GM12872 (cell line): ENCODE measurements around the gene HNF4A.
A peak's percentile ranks its signal among the peaks of the same experiment; 100 is the strongest.

Experiments used
- TF ChIP-seq, protein P1 (sequence below): IDR thresholded peaks from 3 replicates; pipeline ENCODE4 v1.5.1; 2011; ENCODE audit warnings: low read depth, mild to moderate bottlenecking, low read length, moderate library complexity; ENCODE audit not compliant: insufficient read depth

Gene HNF4A

DNA sequence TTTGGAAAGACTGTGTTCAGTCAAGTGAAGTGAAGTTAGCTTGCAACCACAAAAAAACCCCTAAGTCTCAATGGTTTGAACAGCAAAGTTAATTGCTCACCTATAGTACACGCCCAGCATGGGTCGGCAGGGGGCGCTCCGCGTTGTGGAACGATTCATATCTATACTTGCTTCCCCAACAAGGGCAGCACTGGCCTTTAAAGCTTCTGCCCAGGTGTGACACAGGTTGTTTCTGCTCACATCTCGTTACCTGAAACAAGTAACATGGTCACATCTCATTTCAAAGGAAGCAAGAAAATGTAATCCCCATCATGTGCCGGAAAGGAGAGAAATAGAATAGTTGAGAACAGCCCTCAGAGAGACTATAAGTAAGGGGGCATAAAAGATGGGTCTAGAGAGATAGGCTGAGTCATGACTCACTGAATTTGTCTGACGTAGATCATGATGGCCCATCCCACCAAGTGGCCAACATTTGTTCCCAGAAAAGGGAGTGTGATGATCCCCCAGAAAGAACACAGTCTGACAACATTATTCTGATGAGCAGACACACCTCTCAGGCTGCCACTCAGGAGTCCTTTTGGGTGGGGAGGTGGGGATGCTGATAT, 29.0 kb downstream of the HNF4A start:
- TF ChIP-seq, protein P1, sequence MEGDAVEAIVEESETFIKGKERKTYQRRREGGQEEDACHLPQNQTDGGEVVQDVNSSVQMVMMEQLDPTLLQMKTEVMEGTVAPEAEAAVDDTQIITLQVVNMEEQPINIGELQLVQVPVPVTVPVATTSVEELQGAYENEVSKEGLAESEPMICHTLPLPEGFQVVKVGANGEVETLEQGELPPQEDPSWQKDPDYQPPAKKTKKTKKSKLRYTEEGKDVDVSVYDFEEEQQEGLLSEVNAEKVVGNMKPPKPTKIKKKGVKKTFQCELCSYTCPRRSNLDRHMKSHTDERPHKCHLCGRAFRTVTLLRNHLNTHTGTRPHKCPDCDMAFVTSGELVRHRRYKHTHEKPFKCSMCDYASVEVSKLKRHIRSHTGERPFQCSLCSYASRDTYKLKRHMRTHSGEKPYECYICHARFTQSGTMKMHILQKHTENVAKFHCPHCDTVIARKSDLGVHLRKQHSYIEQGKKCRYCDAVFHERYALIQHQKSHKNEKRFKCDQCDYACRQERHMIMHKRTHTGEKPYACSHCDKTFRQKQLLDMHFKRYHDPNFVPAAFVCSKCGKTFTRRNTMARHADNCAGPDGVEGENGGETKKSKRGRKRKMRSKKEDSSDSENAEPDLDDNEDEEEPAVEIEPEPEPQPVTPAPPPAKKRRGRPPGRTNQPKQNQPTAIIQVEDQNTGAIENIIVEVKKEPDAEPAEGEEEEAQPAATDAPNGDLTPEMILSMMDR: peak; percentile 96

DNA sequence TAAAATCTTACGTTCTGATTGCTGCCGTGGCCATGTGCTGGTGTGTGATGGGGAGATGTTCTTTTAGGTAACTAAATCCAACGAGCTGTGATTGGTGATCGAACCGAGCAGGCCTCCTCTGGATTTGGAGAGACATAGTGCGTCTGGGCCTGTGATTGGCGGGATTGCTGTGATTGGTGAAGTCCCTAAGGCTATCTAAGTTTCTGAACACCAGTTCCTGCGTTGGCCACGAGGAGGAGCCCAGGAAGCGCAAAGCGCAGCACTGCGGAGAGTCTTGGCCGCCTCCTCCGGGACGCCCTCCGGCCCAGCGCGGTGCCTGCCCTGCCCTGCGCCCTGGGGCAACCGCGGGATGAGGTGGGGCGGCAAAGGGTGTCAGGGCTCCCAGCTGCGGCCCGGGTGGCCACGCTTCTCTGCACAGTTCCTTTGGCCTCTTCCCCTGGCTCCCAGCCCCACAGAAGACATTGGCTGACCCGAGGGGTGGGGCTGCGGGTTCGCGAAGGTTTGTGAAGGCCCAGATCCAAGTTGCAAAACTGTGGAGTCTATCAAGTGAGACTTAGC, 33.0 kb downstream of the HNF4A start:
- TF ChIP-seq, protein P1: peak; percentile 87

DNA sequence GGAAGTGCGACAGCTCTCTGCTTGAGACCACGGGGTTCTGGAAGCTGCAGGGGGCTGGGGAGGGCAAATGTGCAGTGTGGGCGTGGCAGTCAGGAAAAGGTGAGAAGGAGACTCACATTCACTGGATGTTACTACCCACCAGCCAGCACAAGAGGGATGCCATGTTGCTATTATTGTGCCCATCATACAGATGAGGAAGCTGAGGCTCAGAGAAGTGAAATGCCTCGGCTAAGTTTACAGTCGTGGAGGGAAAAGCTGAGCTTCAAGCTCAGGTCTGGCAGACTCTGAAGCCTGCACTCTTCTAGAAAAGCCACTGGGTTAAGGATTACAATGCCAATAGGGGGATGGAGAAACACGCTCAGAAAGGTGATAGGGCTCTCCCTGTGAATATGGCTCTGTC, 34.4 kb downstream of the HNF4A start:
- TF ChIP-seq, protein P1: no peak

DNA sequence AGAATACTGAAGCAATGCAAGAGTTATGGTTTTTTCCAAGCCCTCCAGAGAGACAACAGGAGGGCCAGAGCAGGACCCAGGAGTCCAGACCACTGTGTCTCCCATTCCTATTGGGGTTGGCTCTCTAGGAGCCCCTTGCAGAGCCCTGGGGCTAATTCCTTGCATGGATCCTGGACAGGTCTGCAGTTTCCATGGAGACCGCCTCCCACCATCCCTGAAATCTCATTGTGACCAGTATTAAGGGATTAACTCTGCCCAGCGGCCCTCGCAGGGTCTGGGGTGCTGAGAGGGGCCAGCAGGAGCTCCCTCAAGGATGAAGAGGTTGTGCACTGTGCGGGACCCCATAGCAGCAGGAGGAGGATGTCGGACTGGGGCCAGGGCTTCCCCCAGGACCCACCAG, 34.8 kb downstream of the HNF4A start:
- TF ChIP-seq, protein P1: no peak

DNA sequence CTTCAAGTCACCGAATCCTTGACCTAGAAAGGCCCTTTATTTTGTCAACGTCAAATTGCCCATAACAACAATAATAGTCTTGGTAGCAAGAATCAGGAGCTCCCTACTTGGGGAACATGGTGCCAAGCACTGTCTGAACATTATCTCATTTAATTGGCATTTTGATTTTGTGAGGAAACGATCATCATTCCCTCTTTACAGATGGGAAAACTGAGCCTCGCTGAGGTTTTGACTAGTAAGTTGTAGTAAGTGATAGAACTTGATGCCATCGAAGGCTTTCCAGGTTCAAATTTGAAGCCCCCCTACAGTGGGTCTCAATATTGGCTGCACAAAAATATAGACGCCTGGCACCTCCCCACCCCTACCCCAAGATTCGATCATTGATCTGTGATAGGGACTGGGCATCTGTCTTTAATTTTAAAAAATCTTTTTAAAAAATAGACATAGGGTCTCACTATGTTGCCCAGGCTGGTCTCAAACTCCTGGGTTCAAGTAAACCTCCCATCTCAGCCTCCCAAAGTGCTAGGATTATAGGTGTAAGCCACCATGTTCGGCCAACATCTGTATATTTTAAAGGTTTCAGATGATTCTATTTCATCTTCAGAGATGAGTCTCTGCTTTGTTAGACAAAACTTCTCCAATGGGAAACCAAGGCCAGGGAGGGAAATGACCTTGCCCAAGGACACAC, 36.7 kb downstream of the HNF4A start:
- TF ChIP-seq, protein P1: no peak

DNA sequence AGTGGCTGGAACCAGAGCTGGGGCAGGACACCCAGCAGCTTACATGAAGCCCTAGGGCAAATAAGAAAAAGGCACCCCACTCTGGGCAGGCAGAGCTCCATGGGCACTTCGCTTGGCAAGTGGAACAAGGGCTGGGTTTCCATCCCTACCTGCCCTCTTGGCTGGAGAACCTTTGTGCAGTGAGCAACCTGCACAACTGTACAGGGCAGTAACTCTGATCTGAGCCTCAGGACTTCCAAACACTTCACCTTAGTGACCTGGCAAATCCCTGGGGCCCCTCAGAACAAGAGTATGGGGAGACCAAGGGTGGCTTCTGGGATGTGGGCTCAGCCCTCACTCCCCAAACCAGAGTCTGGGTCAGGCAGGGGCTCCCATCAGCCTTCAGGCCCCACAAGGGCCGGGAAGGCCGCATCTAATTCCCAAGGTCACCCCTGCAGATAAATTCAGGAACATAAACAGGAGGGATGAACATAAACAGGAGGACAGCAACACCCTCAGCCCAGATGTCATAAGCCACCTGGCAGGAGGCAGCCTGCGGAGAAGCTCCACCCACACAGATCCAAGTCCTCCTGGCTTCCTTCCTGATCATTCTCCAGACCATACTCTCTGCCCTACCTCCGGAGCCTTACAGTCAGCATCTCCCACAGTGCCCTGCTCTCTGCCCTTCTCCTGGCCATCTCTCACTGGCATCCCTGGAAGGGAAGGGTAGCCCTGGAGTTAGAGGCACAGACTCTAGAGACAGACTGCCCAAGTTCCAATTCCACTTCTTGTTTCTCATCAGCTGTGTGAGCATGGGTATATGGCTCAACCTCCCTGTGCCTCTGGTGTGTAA, 37.5 kb downstream of the HNF4A start:
- TF ChIP-seq, protein P1: no peak
